Iris pigment epithelial cell (primary cell): ENCODE data around the gene AP3B2.
A peak's percentile ranks its signal among the peaks of the same experiment; 100 is the strongest.
"Not testable (repeated sequence)": the region's sequence is repeated elsewhere in the genome, so short reads cannot be mapped to it uniquely, and the experiment has no call there.

ENCODE experiments used
- DNase-seq: peaks from one replicate; pipeline ENCODE4 v3.0.0-alpha.2; 2011; ENCODE audit warnings: low read depth

The AP3B2 gene

DNA sequence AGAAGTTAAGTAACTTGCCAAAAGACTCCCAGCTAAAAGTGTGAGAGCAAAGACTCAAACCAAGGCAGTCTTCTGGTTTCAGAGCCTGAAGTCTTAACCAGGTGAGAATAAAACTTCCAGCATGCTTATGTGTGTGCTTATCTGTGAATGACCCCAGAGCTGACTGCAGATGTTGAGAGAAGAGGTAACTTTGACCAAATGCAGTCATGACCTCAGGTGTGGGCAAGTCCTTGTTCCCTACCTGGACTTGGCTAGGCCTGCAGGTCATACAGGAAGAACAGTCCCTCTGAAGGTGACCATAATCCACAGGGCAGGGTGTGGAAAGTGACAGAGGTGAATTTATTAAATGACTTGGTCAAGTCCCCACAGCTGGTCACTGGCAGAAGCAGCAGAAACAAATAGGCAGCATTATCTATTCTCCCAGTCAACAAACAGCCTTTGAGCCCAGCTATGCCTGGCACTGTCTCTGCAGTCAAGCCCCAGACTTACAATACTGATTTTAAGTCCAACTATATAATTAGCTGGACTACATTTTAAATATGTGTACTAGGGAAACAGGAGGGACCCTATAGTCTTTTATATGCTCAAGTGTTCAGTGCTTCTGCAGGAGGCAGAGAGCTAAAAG is 59.5 kb downstream of the AP3B2 start:
- no peak for DNase-seq

DNA sequence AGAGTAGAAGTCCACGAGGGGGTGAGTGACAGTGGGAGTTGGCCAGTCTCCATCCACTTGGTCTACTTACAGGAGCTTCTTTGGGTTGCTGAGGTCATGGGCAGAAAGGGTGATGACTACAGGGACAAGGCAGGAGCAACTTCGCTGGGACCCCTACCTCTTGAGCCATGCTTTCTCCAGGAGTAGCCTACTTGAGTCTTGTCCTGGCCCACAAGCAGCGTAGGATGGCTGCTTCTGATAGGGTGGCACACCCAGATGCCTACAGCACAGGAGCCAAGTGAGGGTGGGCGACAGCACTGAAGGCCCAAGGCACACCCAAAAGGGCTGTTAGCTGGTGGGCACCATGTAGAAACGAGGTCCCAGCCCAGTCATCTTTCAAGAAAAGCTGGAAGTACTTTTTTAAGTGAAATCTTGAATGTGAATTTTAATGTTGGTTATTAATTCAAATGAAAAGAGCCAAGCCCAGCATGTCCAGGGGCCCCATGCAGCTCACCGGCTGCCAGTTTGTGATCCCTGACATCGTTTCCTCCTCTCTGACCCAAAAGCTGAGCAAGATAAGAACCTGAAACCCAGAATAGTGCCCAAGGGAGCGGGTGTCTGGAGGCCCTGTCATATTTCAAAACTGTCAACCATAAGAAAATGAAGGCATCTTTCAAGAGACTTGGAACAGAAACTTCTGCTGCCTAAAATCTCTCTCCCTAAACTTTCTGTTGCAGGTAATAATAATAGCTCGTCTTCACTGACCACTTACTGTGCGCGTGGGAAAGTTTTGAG is 60.3 kb downstream of the AP3B2 start:
- DNase-seq = no peak

- no peak for DNase-seq
Measured at GRCh38 chr15:82648257-82649103, 61.2 kb downstream of the AP3B2 start.

DNA sequence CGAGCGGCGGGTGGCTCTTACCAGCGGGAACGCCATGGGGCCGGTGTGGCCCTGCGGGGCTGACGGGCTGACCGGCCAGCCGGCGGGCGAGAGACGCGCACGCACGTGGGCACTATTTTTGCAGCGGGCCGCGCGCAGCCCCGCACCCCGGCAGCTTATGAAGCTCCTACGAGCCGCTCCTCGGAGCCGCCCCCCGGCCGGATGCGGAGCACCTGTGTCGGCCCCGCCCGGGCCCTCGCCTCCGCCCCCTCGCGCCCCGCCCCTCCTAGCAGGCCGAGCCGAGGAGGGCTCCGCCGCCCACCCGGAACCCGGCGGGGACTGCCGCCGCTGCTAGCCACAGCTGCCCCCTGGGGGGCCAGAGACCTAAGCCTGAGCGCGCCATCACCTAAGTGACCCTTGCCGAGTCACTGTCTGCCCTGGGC is 61.8 kb downstream of the AP3B2 start:
- DNase-seq = no peak

GRCh38 chr15:82647045-82647834 is 62.4 kb downstream of the AP3B2 start, which contains the start of gene CPEB1:
CPEB1 (minus strand) TSS chr15:82647363; CDS start chr15:82628459, 18,904 bp downstream.
- DNase-seq = peak; percentile 25

DNA sequence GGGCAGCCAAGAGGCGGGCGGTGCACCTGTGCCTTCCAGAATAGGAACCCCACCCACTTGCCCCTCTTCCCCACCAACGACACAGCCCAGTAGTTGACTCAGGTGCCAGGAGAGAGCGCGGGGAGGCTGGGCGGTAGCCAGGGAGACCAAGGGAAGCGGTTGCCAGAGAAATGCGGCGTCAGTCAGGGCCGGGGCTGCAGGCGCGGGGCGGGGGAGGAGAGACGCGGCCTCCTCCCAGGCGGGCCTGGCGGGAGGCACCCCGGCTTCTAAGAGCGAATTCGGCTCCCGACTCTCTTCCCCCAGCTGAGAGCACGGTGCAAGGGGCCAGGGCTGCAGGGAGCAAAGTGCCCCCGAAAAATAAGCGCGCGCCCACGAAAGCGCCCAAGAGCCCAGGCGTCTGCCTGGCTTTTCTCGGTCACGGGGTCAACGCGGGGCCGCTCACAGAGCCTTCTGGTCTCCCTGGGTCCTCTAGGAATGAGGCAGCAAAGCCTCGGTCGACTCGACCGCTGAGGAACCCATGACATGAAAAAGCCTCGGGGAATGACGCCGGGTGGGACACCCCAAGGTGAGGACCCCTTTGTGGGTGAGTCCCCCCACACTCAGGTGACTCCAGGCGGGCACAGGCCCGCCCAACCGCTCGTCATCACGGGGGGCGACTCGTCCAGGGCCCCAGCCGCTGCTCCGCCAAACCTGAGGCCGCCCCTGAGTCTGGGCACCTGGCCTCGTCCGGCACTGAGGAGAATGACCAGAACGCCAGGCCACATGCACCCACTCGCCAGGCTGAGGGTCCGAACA is 63.2 kb downstream of the AP3B2 start:
- no peak for DNase-seq

- DNase-seq = not testable (repeated sequence)
Measured at GRCh38 chr15:82644967-82645852, 64.5 kb downstream of the AP3B2 start.

DNA sequence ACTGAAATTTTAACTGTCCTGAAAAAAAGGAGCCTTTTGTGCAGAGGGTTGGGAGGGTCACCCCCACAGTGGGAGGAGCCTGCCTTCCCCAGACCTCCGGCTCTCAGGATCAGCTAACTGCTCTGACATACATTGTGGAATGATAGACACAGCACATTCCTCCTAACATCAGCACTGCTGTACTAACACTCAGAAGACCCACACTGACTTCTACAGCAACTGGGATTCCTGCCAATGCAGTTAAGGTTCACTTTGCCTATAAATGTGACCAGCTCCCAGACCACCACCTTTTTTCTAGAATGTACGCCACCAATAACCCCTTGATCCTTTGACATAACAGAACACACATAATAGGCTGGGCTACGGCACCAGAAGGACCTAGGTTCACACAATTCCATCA is 65.7 kb downstream of the AP3B2 start:
- DNase-seq = no peak

- no peak for DNase-seq
Measured at GRCh38 chr15:82642656-82643055, 67.0 kb downstream of the AP3B2 start.

GRCh38 chr15:82641129-82641798 is 68.4 kb downstream of the AP3B2 start:
- DNase-seq = no peak

- no peak for DNase-seq
Measured at GRCh38 chr15:82640672-82641071, 69.0 kb downstream of the AP3B2 start.

DNA sequence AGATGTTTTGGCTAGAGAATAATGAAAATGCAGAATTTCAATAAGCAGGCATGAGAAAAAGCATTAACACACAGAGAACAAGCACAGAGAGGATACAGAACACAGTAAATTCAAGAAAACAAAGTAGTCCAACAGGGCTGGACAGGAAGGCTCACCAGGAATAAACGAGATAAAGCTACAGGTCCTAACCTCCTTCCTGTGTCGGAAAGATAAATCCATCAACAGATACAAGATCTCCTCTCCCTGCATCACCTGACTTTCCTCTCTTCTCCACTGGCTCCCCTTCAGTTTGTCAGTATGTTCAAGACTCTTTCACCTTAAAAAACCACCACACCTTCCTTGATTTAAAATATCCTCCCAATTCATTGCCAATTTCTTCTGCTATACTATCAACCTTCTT is 73.9 kb downstream of the AP3B2 start:
- DNase-seq = no peak

DNA sequence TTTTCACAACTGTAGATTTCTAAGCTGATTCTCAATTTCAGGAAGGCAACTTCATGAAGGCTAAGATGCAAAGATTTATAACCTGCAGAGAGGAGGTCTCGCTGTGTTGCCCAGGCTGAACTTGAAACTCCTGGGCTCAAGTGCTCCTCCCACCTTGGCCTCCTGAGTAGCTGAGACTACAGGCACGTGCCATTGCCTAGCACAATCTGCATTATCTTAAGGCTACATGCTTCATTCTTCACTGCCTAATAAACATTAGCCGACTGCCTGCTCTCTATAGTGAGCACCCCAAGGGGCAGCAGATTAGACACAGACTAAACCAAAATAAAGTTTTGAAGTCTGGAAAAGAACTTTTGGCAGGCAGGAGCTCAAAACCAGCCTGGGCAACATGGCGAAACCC is 79.6 kb downstream of the AP3B2 start:
- no peak for DNase-seq

GRCh38 chr15:82625136-82625535 is 84.5 kb downstream of the AP3B2 start:
- no peak for DNase-seq

DNA sequence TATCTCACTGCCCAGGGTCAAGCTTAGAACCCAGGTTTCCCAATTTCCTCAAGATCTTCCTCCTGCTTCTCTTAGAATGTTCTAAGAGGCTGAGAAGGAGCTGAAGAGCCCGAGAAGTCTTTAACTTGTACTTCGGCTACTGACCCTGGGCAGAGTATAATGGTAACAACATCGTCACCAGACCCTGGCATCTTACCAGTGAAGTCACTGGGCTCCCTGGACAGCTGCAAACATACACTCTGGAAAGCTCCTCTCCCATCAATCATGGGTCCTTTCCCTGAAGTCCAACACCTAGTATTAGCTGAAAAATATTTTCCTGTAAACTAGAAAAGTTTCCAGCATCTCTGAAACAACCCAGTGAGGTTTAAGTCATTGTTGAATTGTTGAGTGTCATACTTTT is 85.2 kb downstream of the AP3B2 start:
- DNase-seq = no peak

GRCh38 chr15:82624008-82624407 is 85.7 kb downstream of the AP3B2 start:
- DNase-seq = peak; percentile 37

DNA sequence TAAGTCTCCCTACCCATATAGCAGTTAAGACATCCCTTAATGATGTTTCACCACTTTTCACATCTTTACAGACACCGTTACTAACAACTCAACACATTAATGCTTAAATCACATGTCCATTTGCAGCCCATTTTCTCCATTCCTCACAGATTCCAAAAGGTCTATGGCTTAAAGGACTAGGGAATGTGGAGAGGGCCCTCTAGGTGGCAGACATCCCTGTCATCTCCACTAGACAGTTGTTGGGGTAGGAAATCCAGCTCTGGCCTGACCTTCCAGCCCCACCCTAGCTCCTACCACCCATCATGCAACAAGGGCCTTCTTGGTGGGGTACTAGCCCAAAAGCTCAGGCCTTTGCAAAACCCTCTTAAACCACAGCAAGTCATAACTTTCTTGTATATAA is 87.7 kb downstream of the AP3B2 start:
- DNase-seq = no peak

DNA sequence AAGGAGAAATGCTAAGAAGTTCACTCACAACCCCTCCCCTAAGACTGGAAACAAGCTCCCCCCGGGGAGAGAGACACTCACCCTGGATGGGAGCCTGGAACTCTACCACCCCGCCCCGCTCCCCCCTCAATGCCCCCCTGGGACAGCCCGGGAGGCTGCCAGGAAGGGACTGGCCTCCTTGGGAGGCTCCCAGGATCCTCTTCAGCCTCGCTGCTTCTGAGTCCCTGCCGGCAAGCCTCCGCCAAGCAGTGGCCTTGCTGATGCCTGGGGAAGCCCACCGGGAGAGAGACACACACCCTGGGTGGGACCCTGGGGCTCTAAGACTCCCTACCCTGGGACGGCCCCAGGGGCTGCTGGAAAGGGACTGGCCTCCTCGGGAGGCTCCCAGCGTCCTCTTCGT is 95.9 kb downstream of the AP3B2 start:
- no peak for DNase-seq

- DNase-seq = no peak
Measured at GRCh38 chr15:82611348-82611747, 98.3 kb downstream of the AP3B2 start.
